PC-9 (cell line): ENCODE results near the gene PLCE1. TPM values are rescaled to one million over a fixed set of nuclear protein-coding genes. Genes with fewer than 3 reads are reported as not detected.

Experiments used
- BruUV-seq: library from RNA; stranded (reverse); fragments of 400-500 nt; replicated peaks from 2 replicates; lab custom pipeline; 2021; lab: Mats Ljungman, UMichigan
- CTCF ChIA-PET: fragments of 300-600 bp; sonication (Branson Sonifier 250); formaldehyde crosslinking; loops from one replicate; lab custom pipeline; 2022; ENCODE audit warnings: antibody characterized with exemption; lab: Charles Lee
- POLR2A ChIA-PET: fragments of 300-600 bp; sonication (Branson Sonifier 250); formaldehyde crosslinking; loops from one replicate; lab custom pipeline; 2022; ENCODE audit warnings: antibody characterized with exemption; ENCODE audit not compliant: unreplicated experiment; lab: Charles Lee
- DNase-seq, 2 experiments: peaks; one replicate each; pipeline versions ENCODE4 v3.0.0 to v3.0.0-alpha.2; 2015 to 2022; ENCODE audit warnings: mixed read lengths in 1 of 2
- H2AFZ ChIP-seq: fragments of 200-600 bp; sonication (generic); 2 replicates; pipeline ENCODE4 v1.8.1; 2017; ENCODE audit warnings: antibody characterized with exemption
- H3F3A ChIP-seq: fragments of 200-600 bp; sonication (generic); 2 replicates; pipeline ENCODE4 v1.8.1; 2017; ENCODE audit warnings: antibody characterized with exemption, mild to moderate bottlenecking, low read depth; ENCODE audit not compliant: insufficient read depth
- H3K27ac ChIP-seq: fragments of 200-600 bp; sonication (generic); 2 replicates; pipeline ENCODE4 v1.6.1; 2016; ENCODE audit warnings: mixed run types
- H3K27me3 ChIP-seq: fragments of 200-600 bp; sonication (generic); 2 replicates; pipeline ENCODE4 v1.6.1; 2016; ENCODE audit warnings: low read depth, mixed run types; ENCODE audit not compliant: insufficient read depth
- H3K36me3 ChIP-seq: fragments of 200-600 bp; sonication (generic); 2 replicates; pipeline ENCODE4 v1.6.1; 2016; ENCODE audit warnings: low read depth, mixed run types
- H3K4me1 ChIP-seq: fragments of 200-600 bp; sonication (generic); replicated peaks from 2 replicates; pipeline ENCODE4 v1.6.1; 2016; ENCODE audit warnings: mixed run types; ENCODE audit not compliant: insufficient read depth
- H3K4me2 ChIP-seq: fragments of 200-600 bp; sonication (generic); 2 replicates; pipeline ENCODE4 v1.6.1; 2017; ENCODE audit warnings: mixed run types
- H3K4me3 ChIP-seq: fragments of 200-600 bp; sonication (generic); 2 replicates; pipeline ENCODE4 v1.6.1; 2016; ENCODE audit warnings: mixed run types
- H3K79me2 ChIP-seq: fragments of 200-600 bp; sonication (generic); 2 replicates; pipeline ENCODE4 v1.6.1; 2017; ENCODE audit warnings: low read depth, mixed run types
- H3K9me2 ChIP-seq: fragments of 200-600 bp; sonication (generic); 2 replicates; pipeline ENCODE4 v1.8.1; 2017; ENCODE audit warnings: mild to moderate bottlenecking; ENCODE audit not compliant: insufficient read depth
- H3K9me3 ChIP-seq: fragments of 200-600 bp; sonication (generic); 2 replicates; pipeline ENCODE4 v1.8.1; 2016; ENCODE audit warnings: low read depth; ENCODE audit not compliant: insufficient read depth
- H4K20me1 ChIP-seq: fragments of 200-600 bp; sonication (generic); 2 replicates; pipeline ENCODE4 v1.8.1; 2017; ENCODE audit not compliant: insufficient read depth
- EZH2 ChIP-seq: fragments of 200-600 bp; sonication (generic); IDR thresholded peaks from 2 replicates; pipeline ENCODE4 v1.8.0; 2017; ENCODE audit warnings: antibody characterized with exemption, low read depth
- intact Hi-C: fragments of 100-400 bp; cut with micrococcal nuclease; formaldehyde crosslinking; loops from one replicate; pipeline ENCODE4 v1.10.0; 2022; ENCODE audit not compliant: unreplicated experiment
- total RNA-seq: library from RNA; stranded (reverse); gene quantifications from 2 replicates; pipeline ENCODE4 v1.2.3, GENCODE V29; 2021
- TF ChIP-seq, protein P1 (sequence below): fragments of 200-600 bp; sonication (generic); conservative IDR thresholded peaks from 2 replicates; pipeline ENCODE4 v1.6.1; 2017; ENCODE audit warnings: mixed run types, antibody characterized with exemption, mild to moderate bottlenecking, moderate library complexity

Gene PLCE1
- total RNA-seq, 1 experiment from 2014 or later: 15.2 TPM

DNA sequence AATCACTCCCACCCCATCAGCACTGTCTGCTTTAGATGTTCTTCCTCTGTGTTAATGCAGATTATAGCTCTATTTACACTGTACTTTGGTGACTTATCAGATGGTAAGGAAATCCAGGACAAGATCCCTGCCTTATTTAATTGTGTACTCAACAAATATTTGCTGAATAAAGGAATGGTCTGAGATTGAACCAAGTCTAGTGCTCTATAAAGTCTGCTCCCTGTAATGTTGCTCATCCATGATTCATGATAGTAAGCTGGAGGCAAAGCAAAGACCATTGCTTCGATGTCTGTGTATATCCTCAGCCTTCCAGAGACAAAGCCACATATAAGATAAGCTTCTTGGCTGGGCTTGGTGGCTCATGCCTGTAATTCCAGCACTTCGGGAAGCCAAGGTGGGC lies 33.5 kb downstream of the PLCE1 start:
- ChIA-PET CTCF (no interaction called here), POLR2A (no interaction called here)
- no peaks in the 10 kb centered on the region for H3K27me3 ChIP-seq
- H3K36me3 ChIP-seq: no peaks in the 10 kb centered on the region; the same call in 1 of the 2 replicates
- TF ChIP-seq EZH2: no peak
- TF ChIP-seq, protein P1, sequence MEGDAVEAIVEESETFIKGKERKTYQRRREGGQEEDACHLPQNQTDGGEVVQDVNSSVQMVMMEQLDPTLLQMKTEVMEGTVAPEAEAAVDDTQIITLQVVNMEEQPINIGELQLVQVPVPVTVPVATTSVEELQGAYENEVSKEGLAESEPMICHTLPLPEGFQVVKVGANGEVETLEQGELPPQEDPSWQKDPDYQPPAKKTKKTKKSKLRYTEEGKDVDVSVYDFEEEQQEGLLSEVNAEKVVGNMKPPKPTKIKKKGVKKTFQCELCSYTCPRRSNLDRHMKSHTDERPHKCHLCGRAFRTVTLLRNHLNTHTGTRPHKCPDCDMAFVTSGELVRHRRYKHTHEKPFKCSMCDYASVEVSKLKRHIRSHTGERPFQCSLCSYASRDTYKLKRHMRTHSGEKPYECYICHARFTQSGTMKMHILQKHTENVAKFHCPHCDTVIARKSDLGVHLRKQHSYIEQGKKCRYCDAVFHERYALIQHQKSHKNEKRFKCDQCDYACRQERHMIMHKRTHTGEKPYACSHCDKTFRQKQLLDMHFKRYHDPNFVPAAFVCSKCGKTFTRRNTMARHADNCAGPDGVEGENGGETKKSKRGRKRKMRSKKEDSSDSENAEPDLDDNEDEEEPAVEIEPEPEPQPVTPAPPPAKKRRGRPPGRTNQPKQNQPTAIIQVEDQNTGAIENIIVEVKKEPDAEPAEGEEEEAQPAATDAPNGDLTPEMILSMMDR: no peak
- H3K79me2 ChIP-seq: no peaks in the 10 kb centered on the region
- H3K4me1 ChIP-seq: no peaks in the 10 kb centered on the region
- intact Hi-C loops: no loop called here
- DNase-seq: no peak
- H3K9me2 ChIP-seq: no peaks in the 10 kb centered on the region
- no TSS peak for BruUV-seq
- no peak overlapping the region for H2AFZ ChIP-seq
- H3K4me3 ChIP-seq: no peak overlapping the region
- no peaks in the 10 kb centered on the region for H4K20me1 ChIP-seq
- no peak overlapping the region for H3K27ac ChIP-seq
- no peak overlapping the region for H3K4me2 ChIP-seq
- H3F3A ChIP-seq: no peaks in the 10 kb centered on the region
- H3K9me3 ChIP-seq: peaks cover 16% of the 10 kb centered on the region; the same call in 1 of the 2 replicates

DNA sequence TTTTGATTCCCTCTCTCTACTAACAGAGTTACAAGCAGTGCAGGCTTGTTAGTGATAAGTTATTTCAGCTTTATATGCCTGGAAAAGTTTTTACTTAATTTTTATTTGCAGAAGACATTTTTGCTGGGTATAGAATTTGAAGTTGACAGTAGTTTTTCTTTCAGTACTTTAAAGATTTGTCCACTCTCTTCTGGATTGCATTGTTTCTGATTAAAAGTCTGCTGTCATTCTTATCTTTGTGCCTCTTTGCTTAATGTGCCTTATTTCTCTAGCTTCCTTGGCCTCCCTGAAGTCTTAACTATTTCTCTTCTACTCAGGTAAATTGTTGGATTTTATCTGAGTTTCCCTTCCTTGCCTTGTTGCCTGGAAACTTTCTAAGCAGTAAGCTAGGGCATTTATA lies 36.2 kb downstream of the PLCE1 start:
- no peak overlapping the region for H3K4me3 ChIP-seq
- H3K27ac ChIP-seq: no peak overlapping the region
- H3K27me3 ChIP-seq: no peaks in the 10 kb centered on the region
- no peak overlapping the region for H2AFZ ChIP-seq
- intact Hi-C loops: no loop called here
- no peak for DNase-seq
- ChIA-PET CTCF (no interaction called here), POLR2A (no interaction called here)
- H3K9me3 ChIP-seq: peaks cover 16% of the 10 kb centered on the region; the same call in 1 of the 2 replicates
- no peaks in the 10 kb centered on the region for H3F3A ChIP-seq
- no peaks in the 10 kb centered on the region for H3K9me2 ChIP-seq
- no peaks in the 10 kb centered on the region; the same call in 1 of the 2 replicates for H3K36me3 ChIP-seq
- H3K4me2 ChIP-seq: no peak overlapping the region
- TF ChIP-seq, protein P1: no peak
- H3K4me1 ChIP-seq: no peaks in the 10 kb centered on the region
- no peaks in the 10 kb centered on the region for H3K79me2 ChIP-seq
- no TSS peak for BruUV-seq
- H4K20me1 ChIP-seq: no peaks in the 10 kb centered on the region

DNA sequence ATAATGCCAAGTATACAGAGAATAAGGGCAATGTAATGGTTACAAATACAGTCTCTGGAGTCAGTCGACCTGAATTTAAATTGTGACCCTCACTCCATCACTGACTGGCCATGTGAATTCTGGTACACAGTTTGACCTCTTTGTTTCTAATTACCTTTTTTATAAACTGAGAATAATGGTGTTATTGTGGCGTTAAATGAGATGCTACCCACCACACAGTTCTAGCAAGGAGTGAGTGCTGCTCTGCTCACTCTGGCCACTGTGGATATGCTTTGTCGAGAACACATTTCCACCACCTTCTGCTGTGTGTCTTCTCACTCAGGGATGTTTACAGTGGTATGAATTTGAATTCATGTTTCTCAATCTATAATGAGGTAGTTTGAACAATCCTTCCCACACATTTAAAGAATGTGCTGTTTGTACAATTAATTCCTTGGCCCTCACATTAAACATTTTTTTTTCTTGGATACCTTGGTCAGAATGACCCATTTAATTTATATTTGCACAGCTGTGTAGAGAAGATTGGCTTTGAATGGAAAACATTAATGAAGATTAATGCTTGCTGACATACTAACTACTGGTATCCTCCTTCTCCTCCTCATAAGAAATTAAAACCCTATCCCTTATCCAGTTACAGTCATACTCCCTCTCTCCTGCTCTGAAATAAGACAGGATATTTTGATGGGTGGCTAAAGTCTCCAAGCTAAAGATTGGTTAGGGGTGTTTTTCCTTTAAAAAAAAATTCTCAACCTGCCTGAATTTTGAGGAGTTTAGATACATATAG lies 42.4 kb downstream of the PLCE1 start:
- no TSS peak for BruUV-seq
- no peaks in the 10 kb centered on the region; the same call in 1 of the 2 replicates for H3K36me3 ChIP-seq
- no peaks in the 10 kb centered on the region for H4K20me1 ChIP-seq
- DNase-seq: no peak
- no peak overlapping the region; the same call in 1 of the 2 replicates for H3K4me2 ChIP-seq
- H3K27me3 ChIP-seq: no peaks in the 10 kb centered on the region
- TF ChIP-seq, protein P1: no peak
- no peak for TF ChIP-seq EZH2
- H2AFZ ChIP-seq: no peak overlapping the region
- H3F3A ChIP-seq: no peaks in the 10 kb centered on the region
- H3K9me2 ChIP-seq: no peaks in the 10 kb centered on the region
- no peak overlapping the region for H3K4me3 ChIP-seq
- ChIA-PET POLR2A (no interaction called here), CTCF (no interaction called here)
- no peaks in the 10 kb centered on the region for H3K79me2 ChIP-seq
- peaks cover 31% of the 10 kb centered on the region for H3K4me1 ChIP-seq
- intact Hi-C loops: no loop called here
- no peaks in the 10 kb centered on the region for H3K9me3 ChIP-seq
- 0 out of 2 replicates have a peak overlapping the region, but pooled peaks have one; percentile 15 for H3K27ac ChIP-seq
